Small intestine (tissue), 7 donors: ENCODE data around the gene ZC3H4. TPM values are rescaled to one million over a fixed set of nuclear protein-coding genes. Genes with fewer than 3 reads are reported as not detected.

Experiments
- DNase-seq, 2 donors: peaks; one replicate each; pipeline versions ENCODE4 v3.0.0 to v3.0.0-alpha.2; 2013
- FAIRE-seq: peaks from 2 replicates; lab custom pipeline; 2012; peaks lifted over from hg19 to GRCh38; lab: Jason Lieb, UNC
- H3K27ac ChIP-seq, 3 donors: one replicate each; pipeline ENCODE4 v1.5.1; 2013; ENCODE audit warnings: low read length in 2 of 3, mild to moderate bottlenecking in 2 of 3, control low read depth in 1 of 3, inconsistent platforms in 1 of 3, low read depth in 1 of 3, moderate library complexity in 1 of 3
- H3K27me3 ChIP-seq, 3 donors: one replicate each; pipeline ENCODE4 v1.6.1; 2013; ENCODE audit warnings: low read length in 3 of 3, inconsistent platforms in 1 of 3; ENCODE audit not compliant: control insufficient read depth in 3 of 3, insufficient read depth in 3 of 3
- H3K36me3 ChIP-seq, 3 donors: one replicate each; pipeline ENCODE4 v1.6.1; 2013; ENCODE audit warnings: low read length in 3 of 3, inconsistent platforms in 1 of 3, low read depth in 1 of 3, mild to moderate bottlenecking in 1 of 3, moderate library complexity in 1 of 3; ENCODE audit not compliant: control insufficient read depth in 3 of 3, insufficient read depth in 2 of 3
- H3K4me1 ChIP-seq, 3 donors: one replicate each; pipeline ENCODE4 v1.6.1; 2013; ENCODE audit warnings: low read length in 2 of 3, inconsistent platforms in 1 of 3, low read depth in 1 of 3, mild to moderate bottlenecking in 1 of 3, moderate library complexity in 1 of 3; ENCODE audit not compliant: control insufficient read depth in 3 of 3, insufficient read depth in 2 of 3
- H3K4me3 ChIP-seq, 3 donors: one replicate each; pipeline ENCODE4 v1.5.1; 2013; ENCODE audit warnings: low read length in 3 of 3, control low read depth in 1 of 3, inconsistent platforms in 1 of 3, low read depth in 1 of 3, mild to moderate bottlenecking in 1 of 3, moderate library complexity in 1 of 3
- H3K9me3 ChIP-seq, 2 donors: one replicate each; pipeline ENCODE4 v1.6.1; 2013; ENCODE audit warnings: low read depth in 1 of 2, low read length in 1 of 2; ENCODE audit not compliant: control insufficient read depth in 2 of 2, insufficient read depth in 1 of 2
- WGBS, 3 donors: extraction: QIAGEN DNeasy Blood & Tissue Kit; methylation state at CpG; one replicate each; pipeline ENCODE4 v1.1.7; 2013; 5-methylcytosine and 5-hydroxymethylcytosine counted together
- polyA plus RNA-seq, 4 donors: library from polyadenylated mRNA; stranded (reverse) in 3 of 4; unstranded in 1 of 4; fragments of 200-250 nt in 3 of 4; fragments of 120-200 nt in 1 of 4; gene quantifications; one replicate each; pipeline versions ENCODE4 v1.2.1 to v1.2.3, GENCODE V29; 2013
- donor health status: healthy with polysubstance abuse.
- donor health status: control.
- donor health status: control.
- donor health status: Bipolar disorder and iron deficiency.
- donor health status: healthy.

ZC3H4 gene
- polyA plus RNA-seq, 4 donors, result 7.3 to 31.6 (median 14.4) TPM

DNA sequence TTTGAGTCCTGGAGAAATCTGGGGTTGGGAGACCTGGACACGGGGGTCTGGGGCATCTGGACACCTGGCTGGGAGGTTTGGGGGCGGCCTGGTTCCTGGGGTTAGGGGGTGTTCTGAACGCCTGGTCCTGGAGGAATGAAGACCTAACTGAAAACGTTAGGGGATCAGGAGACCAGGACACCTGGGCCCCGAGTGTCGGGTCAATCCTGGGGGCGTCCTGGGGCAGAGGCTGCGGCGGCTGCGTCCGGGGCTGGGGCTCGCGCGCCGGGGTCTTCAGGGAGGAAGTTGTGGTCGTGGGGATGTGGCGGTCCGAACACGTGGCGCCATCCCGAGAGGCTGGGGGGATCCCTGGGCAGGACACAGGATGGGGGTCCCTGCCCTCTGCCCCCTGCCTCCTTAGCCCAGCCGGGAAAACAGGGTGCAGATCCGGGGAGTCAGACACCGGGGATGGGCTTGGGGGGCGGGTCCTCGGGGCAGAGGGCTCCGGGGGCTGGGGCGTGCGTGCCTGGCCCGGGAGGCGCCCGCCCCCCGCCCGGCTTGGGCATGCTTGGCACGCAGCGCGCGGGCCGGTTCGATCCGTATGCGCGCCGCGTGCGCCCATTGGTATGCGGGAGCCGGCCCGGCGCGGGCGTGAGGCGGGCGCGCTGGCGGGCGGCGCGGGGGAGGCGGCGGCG is 93.3 kb downstream of the ZC3H4 start:
- H3K36me3 ChIP-seq, result no peaks in the 10 kb centered on the region
- WGBS, 3 donors, result 1 to 3% (median 2%) methylated on average over 37 to 62 of the region's 62 CpGs
- peak overlapping the region in 1 of 3 donors; percentile 34 for H3K4me3 ChIP-seq
- no peak for DNase-seq
- no peak for FAIRE-seq
- no peaks in the 10 kb centered on the region for H3K9me3 ChIP-seq
- H3K27me3 ChIP-seq, result peaks cover 11 to 63% (median 26%) of the 10 kb centered on the region in 3 donors
- H3K4me1 ChIP-seq, result peaks cover 0 to 13% (median 4%) of the 10 kb centered on the region in 3 donors
- H3K27ac ChIP-seq, result no peak overlapping the region

DNA sequence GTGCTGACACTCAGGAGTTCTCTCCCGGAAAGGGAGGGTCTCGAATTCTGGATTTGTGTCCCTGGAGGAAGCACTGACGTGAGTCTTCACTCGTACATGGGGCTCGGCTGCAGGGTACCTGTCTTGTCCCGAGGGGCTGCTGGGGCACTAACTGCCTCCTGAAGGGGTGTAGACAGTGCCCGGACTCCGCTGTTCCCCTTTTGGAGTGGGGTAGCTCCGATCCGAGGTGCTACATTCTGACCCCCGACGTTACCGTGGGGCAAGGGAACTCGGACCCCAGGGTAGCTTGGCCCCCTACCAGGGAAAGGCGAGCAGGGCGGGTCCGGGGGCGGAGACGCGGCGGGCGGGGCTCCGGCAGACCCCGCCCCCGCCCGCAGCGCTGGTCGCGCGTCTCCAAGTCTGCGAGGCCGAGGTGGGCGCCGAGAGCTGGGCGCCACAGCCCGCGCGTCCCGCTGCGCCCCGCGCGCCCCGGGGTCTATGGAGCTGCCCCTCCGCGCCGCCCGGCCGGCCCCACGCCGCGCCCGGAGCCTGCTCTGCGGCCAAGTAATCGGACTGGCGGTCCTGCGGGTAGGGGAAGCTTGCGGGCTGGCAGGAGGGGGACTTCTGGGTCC is 94.0 kb downstream of the ZC3H4 start, which contains the start of gene NPAS1:
NPAS1 (plus strand) TSS at position 407 of the 611 bp plus-strand sequence. CDS start 1,211 bp downstream, outside the sequence.
- H3K4me3 ChIP-seq, result peak within 1 kb of the TSS in 1 of 3 donors; percentile 34
- H3K27ac ChIP-seq, result no peak within 1 kb of the TSS
- peaks cover 11 to 61% (median 25%) of the 10 kb centered on the region in 3 donors for H3K27me3 ChIP-seq
- DNase-seq (no peak), FAIRE-seq (no peak)
- H3K9me3 ChIP-seq, result no peaks in the 10 kb centered on the region
- 2 to 3% (median 2%) methylated on average over 37 to 58 of the region's 58 CpGs for WGBS, 3 donors
- no peaks in the 10 kb centered on the region for H3K36me3 ChIP-seq
- peaks cover 0 to 13% (median 4%) of the 10 kb centered on the region in 3 donors for H3K4me1 ChIP-seq

DNA sequence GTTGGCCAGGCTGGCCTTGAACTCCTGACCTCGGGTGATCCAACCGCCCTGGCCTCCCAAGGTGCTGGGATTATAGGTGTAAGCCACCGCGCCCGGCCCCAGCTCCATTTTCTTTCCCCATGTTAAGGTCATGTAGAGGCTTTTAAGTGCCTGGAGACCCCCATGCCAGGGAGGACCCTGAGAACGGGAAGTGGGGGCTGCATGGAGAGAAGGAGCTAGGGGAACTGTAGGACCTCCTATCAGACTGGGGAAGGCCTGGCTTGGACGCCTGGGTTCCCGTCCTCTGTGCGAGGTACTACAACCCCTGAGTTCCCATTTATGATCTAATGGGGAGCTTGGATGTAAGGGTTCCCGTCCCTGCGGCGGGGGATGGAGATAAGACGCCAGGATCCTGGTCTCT is 94.7 kb downstream of the ZC3H4 start:
- DNase-seq, result no peak
- Histone ChIP-seq H3K36me3 (no peaks in the 10 kb centered on the region), H3K9me3 (no peaks in the 10 kb centered on the region), H3K4me1 (peaks cover 0 to 13% (median 4%) of the 10 kb centered on the region in 3 donors), H3K27ac (no peak overlapping the region), H3K4me3 (no peak overlapping the region), H3K27me3 (peaks cover 11 to 55% (median 23%) of the 10 kb centered on the region in 3 donors)
- 22 to 49% (median 35%) methylated on average over 13 of the region's 13 CpGs for WGBS, 3 donors
- no peak for FAIRE-seq

Other genes starting within 250 kb of the ZC3H4 start
- under 1 TPM in 2 of 4 donors, not detected in 2; 0.24 to 0.44 TPM for gene NPAS1, start 93.9 kb downstream of the ZC3H4 start, polyA plus RNA-seq
- 10 to 100 TPM in 3 of 4 donors, 1 to 10 TPM in 1; 5.1 to 70.3 (median 14.1) TPM for gene TMEM160, start 65.2 kb downstream of the ZC3H4 start, polyA plus RNA-seq
- 10 to 100 TPM; 28.6 to 77.5 (median 45.1) TPM for gene SAE1, start 17.1 kb upstream of the ZC3H4 start, polyA plus RNA-seq
- gene BBC3, start 117.4 kb upstream of the ZC3H4 start, polyA plus RNA-seq, result 1 to 10 TPM; 2.9 to 9.3 (median 4.3) TPM
- gene CCDC9, start 142.7 kb upstream of the ZC3H4 start, polyA plus RNA-seq, result 10 to 100 TPM; 12.1 to 23.0 (median 22.1) TPM
- gene INAFM1, start 161.1 kb upstream of the ZC3H4 start, polyA plus RNA-seq, result 1 to 10 TPM; 5.8 to 7.3 (median 6.3) TPM
- gene C5AR1, start 196.1 kb upstream of the ZC3H4 start, polyA plus RNA-seq, result 1 to 10 TPM in 3 of 4 donors, under 1 TPM in 1; 0.67 to 8.6 (median 1.6) TPM
- under 1 TPM in 2 of 4 donors, not detected in 2; 0.10 to 0.91 TPM for gene C5AR2, start 218.4 kb upstream of the ZC3H4 start, polyA plus RNA-seq
- gene DHX34, start 235.5 kb upstream of the ZC3H4 start, polyA plus RNA-seq, result 10 to 100 TPM in 2 of 4 donors, 1 to 10 TPM in 2; 6.5 to 13.9 (median 9.4) TPM